K562 (cell line): ENCODE measurements around the gene COL20A1. TPM values are rescaled to one million over a fixed set of nuclear protein-coding genes. Genes with fewer than 3 reads are reported as not detected.

Experiments
- ATAC-seq: fragments of 200-7000 bp; cut with Tn5 transposase; 3 replicates; pipeline ENCODE4 v1.9.1; 2020; ENCODE audit warnings: moderate library complexity
- BruUV-seq: library from RNA; stranded (reverse); fragments of 400-500 nt; replicated peaks from 2 replicates; lab custom pipeline; 2021; lab: Mats Ljungman, UMichigan
- CTCF ChIA-PET: fragments of 300-600 bp; formaldehyde crosslinking; extraction: SDS; loops from one replicate; lab custom pipeline; 2021; ENCODE audit warnings: low intra/inter-chr PET ratio; lab: Yijun Ruan, JAX
- POLR2A ChIA-PET: fragments of 300-600, 350-650 bp; sonication (Branson Sonifier 250); formaldehyde crosslinking; extraction: SDS; loops from one replicate; lab custom pipeline; 2021; ENCODE audit warnings: antibody characterized with exemption, inconsistent platforms; lab: Yijun Ruan, JAX
- DNase-seq, 4 experiments: peaks; one replicate each; pipeline versions ENCODE4 v3.0.0 to v3.0.0-alpha.2; 2011 to 2018; ENCODE audit warnings: low spot score in 3 of 4, mixed read lengths in 3 of 4; ENCODE audit errors: extremely low read depth in 1 of 4
- FAIRE-seq: peaks from 2 replicates; lab custom pipeline; 2011; peaks lifted over from hg19 to GRCh38; lab: Jason Lieb, UNC
- H2AFZ ChIP-seq: 2 replicates; pipeline ENCODE4 v1.6.0; 2011; ENCODE audit warnings: low read depth, low read length, control low read depth, inconsistent platforms
- H3K27ac ChIP-seq: fragments of 200-600 bp; 3 replicates; pipeline ENCODE4 v1.8.0; 2011; ENCODE audit warnings: low read depth, mild to moderate bottlenecking, control low read depth, inconsistent platforms, low read length, moderate library complexity, mixed read lengths; ENCODE audit errors: extremely low read depth
- H3K27me3 ChIP-seq, 2 experiments: fragments of 300-600 bp in 1 of 2; 2 replicates in 1 of 2; 3 replicates in 1 of 2; pipeline versions ENCODE4 v1.6.0 to v1.8.0; 2011; ENCODE audit warnings: inconsistent platforms in 2 of 2, low read length in 2 of 2, mild to moderate bottlenecking in 1 of 2, mixed read lengths in 1 of 2, moderate library complexity in 1 of 2; ENCODE audit not compliant: control insufficient read depth in 2 of 2, insufficient read depth in 2 of 2
- H3K36me3 ChIP-seq: fragments of 300-600 bp; 3 replicates; pipeline ENCODE4 v1.8.0; 2011; ENCODE audit warnings: mild to moderate bottlenecking, low read length, inconsistent platforms; ENCODE audit not compliant: control insufficient read depth, insufficient read depth
- H3K4me1 ChIP-seq, 2 experiments: fragments of 200-600 bp in 1 of 2; replicated peaks in 1 of 2; 2 replicates in 1 of 2; 3 replicates in 1 of 2; pipeline versions ENCODE4 v1.5.1 to v1.8.0; 2011; ENCODE audit warnings: inconsistent platforms in 2 of 2, low read length in 2 of 2, mild to moderate bottlenecking in 1 of 2, mixed read lengths in 1 of 2, moderate library complexity in 1 of 2; ENCODE audit not compliant: control insufficient read depth in 2 of 2, insufficient read depth in 2 of 2
- H3K4me2 ChIP-seq: 2 replicates; pipeline ENCODE4 v1.6.1; 2011; ENCODE audit warnings: low read length, control low read depth, inconsistent platforms, mixed read lengths; ENCODE audit not compliant: insufficient read depth
- H3K4me3 ChIP-seq: fragments of 200-600 bp; sonication (generic), shearing (Covaris generic); 2 replicates; pipeline ENCODE4 v1.5.1; 2016; ENCODE audit warnings: control low read depth, inconsistent platforms
- H3K79me2 ChIP-seq: fragments of 200-600 bp; 3 replicates; pipeline ENCODE4 v1.8.0; 2011; ENCODE audit warnings: low read length, inconsistent platforms; ENCODE audit not compliant: control insufficient read depth, insufficient read depth
- H3K9ac ChIP-seq, 2 experiments: 2 replicates each; pipeline versions ENCODE4 v1.6.0 to v1.6.1; 2011; ENCODE audit warnings: low read depth in 2 of 2, low read length in 2 of 2, control low read depth in 1 of 2, inconsistent platforms in 1 of 2, mild to moderate bottlenecking in 1 of 2, mixed read lengths in 1 of 2; ENCODE audit not compliant: insufficient read depth in 1 of 2
- H3K9me1 ChIP-seq: one replicate; pipeline ENCODE4 v1.6.0; 2011; ENCODE audit warnings: inconsistent platforms, mild to moderate bottlenecking, low read length, moderate library complexity; ENCODE audit not compliant: control insufficient read depth, insufficient read depth
- H3K9me3 ChIP-seq: replicated peaks from 2 replicates; pipeline ENCODE4 v1.5.1; 2011; ENCODE audit warnings: low read depth, low read length, inconsistent platforms; ENCODE audit not compliant: control insufficient read depth, insufficient read depth
- H4K20me1 ChIP-seq: replicated peaks from 2 replicates; pipeline ENCODE4 v1.6.1; 2011; ENCODE audit warnings: low read length, inconsistent platforms, mixed read lengths; ENCODE audit not compliant: control insufficient read depth, insufficient read depth
- CBFA2T2 ChIP-seq: fragments of 450-650 bp; conservative IDR thresholded peaks from 2 replicates; pipeline ENCODE4 v1.6.1; 2017; ENCODE audit warnings: mild to moderate bottlenecking
- POLR2AphosphoS2 ChIP-seq: IDR thresholded peaks from 2 replicates; pipeline ENCODE4 v1.6.1; 2012; ENCODE audit warnings: low read length, improper control_type of control experiment
- ZNF197 ChIP-seq: fragments of 200-800 bp; sonication (Bioruptor generic); IDR thresholded peaks from 2 replicates; pipeline ENCODE4 v1.6.1; 2016; ENCODE audit warnings: low read depth, missing genetic modification characterization, missing compliant biosample characterization
- WGBS: fragments of 100-300 bp; shearing (Covaris generic); methylation state at CpG from one replicate; pipeline ENCODE4 v1.1.6; 2016; ENCODE audit warnings: low coverage, mixed read lengths; ENCODE audit not compliant: insufficient coverage; ENCODE audit errors: missing lambda C conversion rate; 5-methylcytosine and 5-hydroxymethylcytosine counted together
- in situ Hi-C: fragments of 300-500 bp; cut with MboI; formaldehyde crosslinking; loops from 4 replicates; pipeline ENCODE4 v1.15.0; 2018; ENCODE audit warnings: inconsistent platforms, mixed read lengths
- intact Hi-C: fragments of 100-400 bp; cut with micrococcal nuclease; formaldehyde crosslinking; loops from 2 replicates; pipeline ENCODE4 v1.14.2; 2022
- polyA plus RNA-seq, 8 experiments: library from polyadenylated mRNA; depleted of rRNA in 4 of 8; stranded (reverse) in 5 of 8; unstranded in 3 of 8; fragments of >200 nt; fragmentation: Nextera tagmentation in 2 of 8; fragmentation: Illumina TruSeq in 1 of 8; extraction: Ambion mirVana in 2 of 8; extraction: Trizol in 1 of 8; gene quantifications; 2 replicates each; pipeline versions ENCODE4 v1.2.1 to v1.2.3, GENCODE V29; 2011 to 2014; ENCODE audit warnings: inconsistent platforms in 1 of 8, missing spikeins in 1 of 8
- total RNA-seq, 7 experiments: library from RNA; depleted of rRNA in 6 of 7; stranded (reverse); fragments of >200 nt in 6 of 7; fragmentation: Illumina TruSeq in 2 of 7; extraction: Trizol in 2 of 7; gene quantifications; 2 replicates each; pipeline versions ENCODE4 v1.2.1 to v1.2.3, GENCODE V29; 2011 to 2021; ENCODE audit warnings: low replicate concordance in 1 of 7
- TF ChIP-seq, protein P1 (sequence below): sonication (generic); formaldehyde crosslinking; IDR thresholded peaks from 2 replicates; pipeline ENCODE4 v1.8.0; 2022; ENCODE audit warnings: mild to moderate bottlenecking, low read depth, missing genetic modification reagents

COL20A1 gene
- total and polyA plus RNA-seq, 9 of the 15 experiments (the other 6 are each of a cell fraction or from before 2014, with no cell fraction given): not detected

DNA sequence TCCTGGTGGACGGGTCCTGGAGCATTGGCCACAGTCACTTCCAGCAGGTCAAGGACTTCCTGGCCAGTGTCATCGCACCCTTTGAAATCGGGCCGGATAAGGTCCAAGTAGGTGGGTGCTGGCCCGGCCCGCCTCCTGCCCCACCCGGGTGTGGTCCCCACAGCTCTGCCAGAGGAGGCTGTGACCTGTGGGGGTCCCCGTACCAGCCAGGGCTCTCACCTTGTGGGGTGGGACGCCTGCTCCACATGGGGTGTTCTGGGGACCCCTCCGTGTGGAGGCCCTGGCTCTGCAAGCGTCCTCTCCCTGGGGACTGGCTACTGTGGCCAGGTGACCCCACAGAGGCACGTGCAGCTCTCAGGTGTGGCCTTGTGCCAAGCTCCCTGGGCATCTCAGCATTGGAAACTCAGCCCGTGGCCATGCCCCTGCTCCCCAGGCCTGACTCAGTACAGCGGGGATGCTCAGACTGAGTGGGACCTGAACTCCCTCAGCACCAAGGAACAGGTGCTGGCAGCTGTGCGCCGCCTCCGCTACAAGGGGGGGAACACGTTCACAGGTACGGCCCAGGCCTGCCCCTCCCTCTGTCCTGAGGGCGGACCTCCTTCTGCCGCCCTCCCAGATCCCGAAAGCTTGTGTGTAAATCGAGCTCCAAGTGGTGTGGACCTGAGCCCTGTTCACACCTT, 14.7 kb downstream of the COL20A1 start (continued):
- TF ChIP-seq, protein P1, sequence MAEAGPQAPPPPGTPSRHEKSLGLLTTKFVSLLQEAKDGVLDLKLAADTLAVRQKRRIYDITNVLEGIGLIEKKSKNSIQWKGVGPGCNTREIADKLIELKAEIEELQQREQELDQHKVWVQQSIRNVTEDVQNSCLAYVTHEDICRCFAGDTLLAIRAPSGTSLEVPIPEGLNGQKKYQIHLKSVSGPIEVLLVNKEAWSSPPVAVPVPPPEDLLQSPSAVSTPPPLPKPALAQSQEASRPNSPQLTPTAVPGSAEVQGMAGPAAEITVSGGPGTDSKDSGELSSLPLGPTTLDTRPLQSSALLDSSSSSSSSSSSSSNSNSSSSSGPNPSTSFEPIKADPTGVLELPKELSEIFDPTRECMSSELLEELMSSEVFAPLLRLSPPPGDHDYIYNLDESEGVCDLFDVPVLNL (CRISPR knock-in tag): no peak
- TF ChIP-seq CBFA2T2: no peak

DNA sequence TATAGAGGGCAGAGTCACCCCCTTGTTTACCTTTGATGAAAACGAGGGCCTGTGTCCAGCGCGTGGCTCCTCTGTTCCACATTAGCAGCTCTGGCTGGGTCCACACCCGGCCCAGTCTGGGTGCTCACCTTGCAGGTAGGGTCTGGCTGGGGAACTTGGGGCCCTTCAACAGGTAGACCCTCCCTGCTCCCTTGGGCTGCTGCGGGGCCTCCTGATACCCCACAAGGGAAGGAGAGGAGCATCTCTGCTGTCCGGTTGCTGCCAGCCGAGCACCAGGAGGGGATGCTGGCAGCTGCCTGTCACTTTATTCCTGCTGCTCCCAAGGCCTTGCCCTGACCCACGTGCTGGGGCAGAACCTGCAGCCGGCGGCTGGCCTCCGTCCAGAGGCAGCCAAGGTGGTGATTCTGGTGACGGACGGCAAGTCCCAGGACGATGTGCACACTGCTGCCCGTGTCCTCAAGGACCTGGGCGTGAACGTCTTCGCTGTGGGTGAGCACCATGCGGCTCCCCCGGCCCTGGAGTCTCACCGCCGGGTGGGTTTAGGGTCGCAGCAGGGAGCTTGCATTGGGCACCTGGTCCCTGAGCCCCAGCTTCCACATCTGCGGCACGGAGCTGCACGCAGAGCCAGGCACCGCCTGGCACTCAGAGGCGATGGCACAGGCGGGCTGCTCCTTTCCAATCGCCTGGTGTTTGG, 15.4 kb downstream of the COL20A1 start:
- CTCF ChIA-PET: no interaction called here

More for the DNA sequence above, 15.4 kb downstream of the COL20A1 start:
- 4% methylated on average over 25 of the region's 30 CpGs for WGBS
- Histone ChIP-seq H3K27me3 (peaks cover 0 to 52% of the 10 kb centered on the region in 2 experiments; a peak in 2 of 5 replicates), H3K36me3 (no peaks in the 10 kb centered on the region), H3K9me3 (no peaks in the 10 kb centered on the region), H3K4me3 (no peak overlapping the region), H4K20me1 (peaks cover 12% of the 10 kb centered on the region; the same call in 1 of the 2 replicates), H3K79me2 (no peaks in the 10 kb centered on the region), H3K9ac (no peak overlapping the region), H3K4me1 (peaks cover 0 to 50% of the 10 kb centered on the region in 2 experiments; a peak in 2 of 5 replicates), H3K27ac (no peak overlapping the region), H2AFZ (no peak overlapping the region), H3K9me1 (no peaks in the 10 kb centered on the region), H3K4me2 (no peak overlapping the region)
- in situ Hi-C loops: no loop called here
- POLR2A ChIA-PET: interaction anchor here (0.6 kb wide), 2 partner anchors 10 to 1060 kb away, joined by 3 read pairs; no protein-coding TSS in a partner anchor
- TF ChIP-seq POLR2AphosphoS2: no peak
- no peak for TF ChIP-seq ZNF197
- ATAC-seq (no peak), DNase-seq (no peak), FAIRE-seq (no peak)
- no TSS peak for BruUV-seq
- intact Hi-C loops: no loop called here
